H1 (cell line): ENCODE measurements around the gene AUH. TPM values are rescaled to one million over a fixed set of nuclear protein-coding genes. Genes with fewer than 3 reads are reported as not detected.

ENCODE experiments used
- EP300 ChIP-seq, 2 experiments: IDR thresholded peaks; 1 replicate in 1 of 2; 2 replicates in 1 of 2; pipeline ENCODE4 v1.6.1; 2011 to 2012; ENCODE audit warnings: low read depth in 2 of 2, low read length in 2 of 2, mild to moderate bottlenecking in 2 of 2, borderline replicate concordance in 1 of 2, inconsistent platforms in 1 of 2, moderate library complexity in 1 of 2
- KDM5A ChIP-seq: fragments of 200-600 bp; IDR thresholded peaks from 2 replicates; pipeline ENCODE4 v1.7.1; 2012; ENCODE audit warnings: mild to moderate bottlenecking, low read length, inconsistent platforms, mixed read lengths
- SP2 ChIP-seq: IDR thresholded peaks from 2 replicates; pipeline ENCODE4 v1.6.1; 2012; ENCODE audit warnings: mild to moderate bottlenecking, low read length, inconsistent platforms
- polyA plus RNA-seq, 7 experiments: library from polyadenylated mRNA; depleted of rRNA in 3 of 7; stranded (reverse) in 5 of 7; unstranded in 2 of 7; fragments of >200 nt in 5 of 7; fragments of 200-250 nt in 2 of 7; gene quantifications; 1 replicate in 5 of 7; 2 replicates in 1 of 7; 4 replicates in 1 of 7; pipeline versions ENCODE4 v1.2.1 to v1.2.3, GENCODE V29; 2011 to 2013; ENCODE audit warnings: missing spikeins in 2 of 7, mixed read lengths in 2 of 7
- total RNA-seq: library from RNA; stranded (reverse); fragmentation: NEBNext Ultra II Directional; extraction: Animal tissue kit (Norgen Biotek cat#: 25700); gene quantifications from 2 replicates; pipeline ENCODE4 v1.2.1, GENCODE V29; 2021
- TF ChIP-seq, protein P1 (sequence below): fragments of 300-600 bp; sonication (generic); IDR thresholded peaks from 2 replicates; pipeline ENCODE4 v1.7.1; 2012; ENCODE audit warnings: low read length, moderate library complexity, mild to moderate bottlenecking, inconsistent platforms; ENCODE audit not compliant: insufficient replicate concordance

The AUH gene
- total and polyA plus RNA-seq, 2 of the 8 experiments (the other 6 are each of a cell fraction or from before 2014, with no cell fraction given): 5.8 to 21.9 TPM

DNA sequence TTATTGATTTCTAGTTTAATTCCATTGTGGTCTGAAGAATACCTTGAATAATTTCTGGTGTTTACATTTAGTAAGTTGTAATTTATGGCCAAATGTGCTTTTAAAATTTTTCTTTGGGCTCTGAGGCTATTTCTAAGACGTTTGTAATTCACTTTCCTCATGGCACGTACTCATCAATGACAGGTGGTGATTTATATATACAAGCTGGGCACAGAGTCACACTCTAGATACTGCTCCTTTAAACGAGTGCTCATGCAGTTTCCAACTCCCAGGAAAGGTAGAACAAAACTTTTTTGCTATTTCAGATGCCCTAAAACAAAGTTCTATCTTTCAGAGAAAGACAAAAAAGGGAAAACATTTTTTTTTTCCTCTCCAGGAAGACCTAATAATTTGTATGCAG is 146.9 kb downstream of the AUH start (continued):
- TF ChIP-seq EP300 (IDR thresholded peaks at IDR 0.05; ENCODE audit: borderline replicate concordance in 1 of 2, low read depth in 2 of 2, low read length in 2 of 2): no peak
- no peak for TF ChIP-seq SP2
- TF ChIP-seq, protein P1, sequence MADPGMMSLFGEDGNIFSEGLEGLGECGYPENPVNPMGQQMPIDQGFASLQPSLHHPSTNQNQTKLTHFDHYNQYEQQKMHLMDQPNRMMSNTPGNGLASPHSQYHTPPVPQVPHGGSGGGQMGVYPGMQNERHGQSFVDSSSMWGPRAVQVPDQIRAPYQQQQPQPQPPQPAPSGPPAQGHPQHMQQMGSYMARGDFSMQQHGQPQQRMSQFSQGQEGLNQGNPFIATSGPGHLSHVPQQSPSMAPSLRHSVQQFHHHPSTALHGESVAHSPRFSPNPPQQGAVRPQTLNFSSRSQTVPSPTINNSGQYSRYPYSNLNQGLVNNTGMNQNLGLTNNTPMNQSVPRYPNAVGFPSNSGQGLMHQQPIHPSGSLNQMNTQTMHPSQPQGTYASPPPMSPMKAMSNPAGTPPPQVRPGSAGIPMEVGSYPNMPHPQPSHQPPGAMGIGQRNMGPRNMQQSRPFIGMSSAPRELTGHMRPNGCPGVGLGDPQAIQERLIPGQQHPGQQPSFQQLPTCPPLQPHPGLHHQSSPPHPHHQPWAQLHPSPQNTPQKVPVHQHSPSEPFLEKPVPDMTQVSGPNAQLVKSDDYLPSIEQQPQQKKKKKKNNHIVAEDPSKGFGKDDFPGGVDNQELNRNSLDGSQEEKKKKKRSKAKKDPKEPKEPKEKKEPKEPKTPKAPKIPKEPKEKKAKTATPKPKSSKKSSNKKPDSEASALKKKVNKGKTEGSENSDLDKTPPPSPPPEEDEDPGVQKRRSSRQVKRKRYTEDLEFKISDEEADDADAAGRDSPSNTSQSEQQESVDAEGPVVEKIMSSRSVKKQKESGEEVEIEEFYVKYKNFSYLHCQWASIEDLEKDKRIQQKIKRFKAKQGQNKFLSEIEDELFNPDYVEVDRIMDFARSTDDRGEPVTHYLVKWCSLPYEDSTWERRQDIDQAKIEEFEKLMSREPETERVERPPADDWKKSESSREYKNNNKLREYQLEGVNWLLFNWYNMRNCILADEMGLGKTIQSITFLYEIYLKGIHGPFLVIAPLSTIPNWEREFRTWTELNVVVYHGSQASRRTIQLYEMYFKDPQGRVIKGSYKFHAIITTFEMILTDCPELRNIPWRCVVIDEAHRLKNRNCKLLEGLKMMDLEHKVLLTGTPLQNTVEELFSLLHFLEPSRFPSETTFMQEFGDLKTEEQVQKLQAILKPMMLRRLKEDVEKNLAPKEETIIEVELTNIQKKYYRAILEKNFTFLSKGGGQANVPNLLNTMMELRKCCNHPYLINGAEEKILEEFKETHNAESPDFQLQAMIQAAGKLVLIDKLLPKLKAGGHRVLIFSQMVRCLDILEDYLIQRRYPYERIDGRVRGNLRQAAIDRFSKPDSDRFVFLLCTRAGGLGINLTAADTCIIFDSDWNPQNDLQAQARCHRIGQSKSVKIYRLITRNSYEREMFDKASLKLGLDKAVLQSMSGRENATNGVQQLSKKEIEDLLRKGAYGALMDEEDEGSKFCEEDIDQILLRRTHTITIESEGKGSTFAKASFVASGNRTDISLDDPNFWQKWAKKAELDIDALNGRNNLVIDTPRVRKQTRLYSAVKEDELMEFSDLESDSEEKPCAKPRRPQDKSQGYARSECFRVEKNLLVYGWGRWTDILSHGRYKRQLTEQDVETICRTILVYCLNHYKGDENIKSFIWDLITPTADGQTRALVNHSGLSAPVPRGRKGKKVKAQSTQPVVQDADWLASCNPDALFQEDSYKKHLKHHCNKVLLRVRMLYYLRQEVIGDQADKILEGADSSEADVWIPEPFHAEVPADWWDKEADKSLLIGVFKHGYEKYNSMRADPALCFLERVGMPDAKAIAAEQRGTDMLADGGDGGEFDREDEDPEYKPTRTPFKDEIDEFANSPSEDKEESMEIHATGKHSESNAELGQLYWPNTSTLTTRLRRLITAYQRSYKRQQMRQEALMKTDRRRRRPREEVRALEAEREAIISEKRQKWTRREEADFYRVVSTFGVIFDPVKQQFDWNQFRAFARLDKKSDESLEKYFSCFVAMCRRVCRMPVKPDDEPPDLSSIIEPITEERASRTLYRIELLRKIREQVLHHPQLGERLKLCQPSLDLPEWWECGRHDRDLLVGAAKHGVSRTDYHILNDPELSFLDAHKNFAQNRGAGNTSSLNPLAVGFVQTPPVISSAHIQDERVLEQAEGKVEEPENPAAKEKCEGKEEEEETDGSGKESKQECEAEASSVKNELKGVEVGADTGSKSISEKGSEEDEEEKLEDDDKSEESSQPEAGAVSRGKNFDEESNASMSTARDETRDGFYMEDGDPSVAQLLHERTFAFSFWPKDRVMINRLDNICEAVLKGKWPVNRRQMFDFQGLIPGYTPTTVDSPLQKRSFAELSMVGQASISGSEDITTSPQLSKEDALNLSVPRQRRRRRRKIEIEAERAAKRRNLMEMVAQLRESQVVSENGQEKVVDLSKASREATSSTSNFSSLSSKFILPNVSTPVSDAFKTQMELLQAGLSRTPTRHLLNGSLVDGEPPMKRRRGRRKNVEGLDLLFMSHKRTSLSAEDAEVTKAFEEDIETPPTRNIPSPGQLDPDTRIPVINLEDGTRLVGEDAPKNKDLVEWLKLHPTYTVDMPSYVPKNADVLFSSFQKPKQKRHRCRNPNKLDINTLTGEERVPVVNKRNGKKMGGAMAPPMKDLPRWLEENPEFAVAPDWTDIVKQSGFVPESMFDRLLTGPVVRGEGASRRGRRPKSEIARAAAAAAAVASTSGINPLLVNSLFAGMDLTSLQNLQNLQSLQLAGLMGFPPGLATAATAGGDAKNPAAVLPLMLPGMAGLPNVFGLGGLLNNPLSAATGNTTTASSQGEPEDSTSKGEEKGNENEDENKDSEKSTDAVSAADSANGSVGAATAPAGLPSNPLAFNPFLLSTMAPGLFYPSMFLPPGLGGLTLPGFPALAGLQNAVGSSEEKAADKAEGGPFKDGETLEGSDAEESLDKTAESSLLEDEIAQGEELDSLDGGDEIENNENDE: no peak
- no peak for TF ChIP-seq KDM5A
